Limb (tissue), 2 donors: ENCODE data around the gene ANKS1A.
A peak's percentile ranks its signal among the peaks of the same experiment; 100 is the strongest.

Experiments
- DNase-seq, 2 donors: peaks; one replicate each; pipeline ENCODE4 v3.0.0-alpha.2; 2016; ENCODE audit errors: extremely low spot score in 2 of 2

ANKS1A gene

DNA sequence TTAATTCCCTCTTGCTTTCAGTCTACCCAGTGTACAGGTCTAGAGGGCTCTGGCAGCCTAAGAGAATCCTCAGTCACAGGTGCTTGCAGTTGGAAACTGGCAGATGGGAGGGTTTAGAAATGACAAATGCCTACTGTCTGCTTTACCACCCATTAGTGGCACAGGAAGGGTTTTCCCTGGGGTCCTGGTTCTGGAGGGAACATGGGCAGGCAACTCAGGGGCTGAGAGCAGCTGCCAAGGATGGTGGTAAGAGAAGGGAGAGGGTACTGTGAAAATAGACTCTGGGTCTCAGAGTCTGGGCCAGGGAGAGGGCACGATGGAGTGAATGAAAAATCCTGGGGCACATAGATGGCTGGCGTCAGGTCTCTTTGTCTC is 148.6 kb downstream of the ANKS1A start:
- DNase-seq = no peak

DNA sequence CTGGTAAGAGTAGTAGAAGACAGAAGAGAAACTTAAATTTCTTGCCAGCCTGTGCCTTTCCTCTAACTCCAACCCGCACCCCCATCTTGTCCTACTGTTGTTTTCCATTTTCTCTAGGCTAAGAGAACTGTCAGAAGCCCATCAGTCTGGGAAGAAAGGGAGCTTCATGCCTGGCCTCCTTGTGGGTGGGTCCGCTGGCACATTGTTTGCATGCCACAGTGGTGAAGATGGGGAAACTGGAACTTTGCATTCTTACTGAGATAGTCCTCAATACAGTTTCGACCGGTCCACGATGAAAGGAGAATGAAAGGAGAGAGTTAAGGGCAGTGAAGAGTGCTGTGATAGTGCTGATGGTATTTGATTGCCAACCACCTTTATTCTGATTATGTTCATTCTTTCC is 149.0 kb downstream of the ANKS1A start:
- DNase-seq = no peak

- DNase-seq = no peak
Observed at GRCh38 chr6:35040398-35040797, 151.3 kb downstream of the ANKS1A start.

DNA sequence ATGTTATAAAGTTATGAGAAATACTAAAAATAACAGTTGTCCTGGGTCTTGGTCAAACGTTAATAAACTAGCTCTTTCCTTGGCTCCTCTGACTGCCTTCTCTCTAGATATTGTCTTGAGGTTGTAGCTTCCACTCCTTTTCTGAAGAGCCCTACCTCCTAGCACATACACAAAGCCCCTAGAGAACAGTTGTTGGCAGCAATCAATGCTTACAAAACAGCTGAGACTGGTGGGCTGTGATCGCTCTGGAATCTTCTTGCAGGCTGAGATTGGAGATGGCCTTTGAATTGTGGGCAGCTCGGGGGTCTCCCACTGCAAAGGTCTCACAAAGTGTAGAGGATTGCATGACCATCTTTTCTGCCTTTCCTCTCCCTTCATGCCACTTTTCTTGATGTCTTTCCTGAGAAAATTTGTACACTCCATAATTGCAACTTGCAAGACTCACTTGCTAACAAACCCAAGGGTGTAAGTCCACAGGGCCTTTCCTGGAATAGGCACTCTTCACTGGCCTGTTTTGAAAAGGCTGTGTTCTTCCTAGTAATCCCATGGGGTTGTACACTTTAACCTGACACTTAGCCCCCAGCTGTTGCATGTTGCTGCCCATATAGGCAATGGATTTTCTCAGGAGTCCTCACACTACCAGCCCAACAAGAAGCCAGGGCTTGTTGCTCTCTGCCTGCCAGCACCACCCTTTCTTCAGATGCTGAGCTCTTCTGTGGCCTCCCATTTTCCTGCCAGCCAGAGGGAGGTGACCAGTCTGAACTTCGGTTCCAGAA is 152.2 kb downstream of the ANKS1A start:
- DNase-seq = no peak

- no peak for DNase-seq
Observed at GRCh38 chr6:35042031-35042815, 153.2 kb downstream of the ANKS1A start.

- no peak for DNase-seq
Observed at GRCh38 chr6:35043381-35044130, 154.5 kb downstream of the ANKS1A start.

GRCh38 chr6:35044145-35044745 is 155.2 kb downstream of the ANKS1A start:
- DNase-seq = no peak

- DNase-seq = no peak
Observed at GRCh38 chr6:35044761-35045421, 155.8 kb downstream of the ANKS1A start.

GRCh38 chr6:35046103-35046502 is 157.0 kb downstream of the ANKS1A start:
- DNase-seq = no peak

DNA sequence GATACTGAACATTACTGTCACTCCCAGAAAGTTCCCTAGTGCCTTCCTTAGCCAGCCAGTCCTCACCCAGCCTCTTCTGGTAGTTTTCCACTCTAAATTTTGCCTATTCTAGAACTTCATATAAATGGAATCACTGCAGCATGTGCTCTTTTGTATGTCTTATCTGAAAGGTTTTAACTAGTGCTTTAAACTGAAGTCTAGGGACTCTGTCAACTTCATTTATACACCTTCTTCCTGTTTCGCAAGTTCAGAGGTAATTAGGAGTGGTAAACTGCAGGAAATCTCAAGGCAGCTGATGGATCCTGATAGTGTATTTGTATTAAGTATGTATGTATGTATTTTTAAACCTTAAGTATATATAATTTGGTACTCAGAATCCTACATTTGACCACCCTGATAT is 157.8 kb downstream of the ANKS1A start:
- no peak for DNase-seq

- DNase-seq = no peak
Observed at GRCh38 chr6:35047265-35048011, 158.4 kb downstream of the ANKS1A start.

DNA sequence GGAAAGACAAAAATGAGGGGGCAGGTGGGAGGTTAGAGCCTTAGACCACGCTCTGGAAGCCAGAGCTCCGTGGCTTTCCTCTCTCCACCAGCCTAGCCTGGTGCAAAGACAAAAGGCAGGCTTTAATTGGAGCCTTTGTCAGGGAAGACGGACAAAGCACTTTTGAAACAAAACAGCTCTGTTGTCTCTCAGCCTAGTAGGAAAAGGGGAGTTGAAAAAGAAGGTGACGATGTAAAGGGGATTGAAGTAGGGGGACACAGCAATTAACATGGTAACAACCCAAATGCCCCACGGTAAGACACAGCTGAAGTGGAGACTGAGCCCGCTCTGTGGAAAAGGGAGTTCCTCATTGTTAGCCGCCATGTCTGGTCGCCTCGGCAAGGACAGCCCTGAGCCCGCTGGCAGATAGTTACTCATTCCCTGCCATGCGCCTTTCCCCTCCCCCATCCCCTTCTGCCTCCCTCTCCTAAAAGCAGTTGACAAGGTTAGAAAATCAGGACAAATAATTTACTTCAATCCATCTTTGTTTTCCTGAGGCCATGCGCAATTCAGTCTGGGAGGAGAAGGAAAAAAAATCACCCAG is 159.1 kb downstream of the ANKS1A start:
- DNase-seq = peak in 1 of 2 donors; percentile 66

DNA sequence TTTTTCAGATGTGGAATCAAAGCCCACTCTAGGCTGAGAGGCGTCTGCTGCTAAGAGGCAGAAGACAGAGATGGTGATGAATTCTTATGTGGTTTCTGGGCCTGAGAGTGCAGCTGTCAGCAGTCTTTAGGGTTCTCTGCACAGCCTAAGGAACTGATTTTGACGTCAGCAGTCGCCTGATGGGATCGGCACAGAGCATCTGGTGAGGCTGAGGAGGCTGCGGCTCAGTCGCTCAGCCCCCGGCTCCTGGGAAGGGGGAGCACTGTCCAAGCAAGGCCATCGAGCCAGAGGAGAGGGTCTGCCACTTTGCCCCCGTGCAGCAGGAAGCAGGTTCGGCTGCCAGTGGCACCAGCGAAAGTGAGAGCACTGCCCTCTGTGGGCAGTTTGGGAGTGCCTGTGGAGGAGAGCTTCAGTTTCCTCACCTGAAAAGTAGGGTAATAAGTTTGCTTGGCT is 159.6 kb downstream of the ANKS1A start:
- DNase-seq = peak; percentile 71 to 72

DNA sequence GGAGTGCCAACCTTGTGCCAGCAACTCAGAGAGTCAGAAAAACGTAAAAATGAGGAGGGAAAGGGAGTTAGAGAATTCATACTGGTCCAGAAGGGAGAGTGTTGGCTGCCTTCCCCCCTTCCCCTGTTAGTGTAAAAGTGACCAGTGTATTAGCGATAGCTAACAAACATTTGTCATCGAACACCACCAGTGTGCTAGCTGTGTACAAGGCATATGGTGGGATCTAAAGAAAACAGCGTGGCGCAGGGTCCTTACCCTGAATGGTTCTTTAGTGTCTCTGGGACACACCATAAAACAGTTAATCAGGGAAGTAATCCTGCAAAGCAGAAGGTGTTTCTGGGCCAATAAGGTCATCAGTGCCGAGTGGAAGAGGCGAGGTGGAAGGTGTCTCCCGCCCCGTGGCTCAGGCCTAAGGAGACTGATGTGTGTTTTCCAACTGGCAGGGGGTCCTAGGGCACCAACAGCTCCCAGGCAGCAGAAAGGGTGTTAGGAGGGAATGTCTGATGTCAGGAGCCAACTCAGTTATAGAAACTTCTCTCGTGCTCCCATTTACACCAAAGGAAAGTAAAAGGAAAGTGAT is 160.2 kb downstream of the ANKS1A start:
- DNase-seq = no peak

DNA sequence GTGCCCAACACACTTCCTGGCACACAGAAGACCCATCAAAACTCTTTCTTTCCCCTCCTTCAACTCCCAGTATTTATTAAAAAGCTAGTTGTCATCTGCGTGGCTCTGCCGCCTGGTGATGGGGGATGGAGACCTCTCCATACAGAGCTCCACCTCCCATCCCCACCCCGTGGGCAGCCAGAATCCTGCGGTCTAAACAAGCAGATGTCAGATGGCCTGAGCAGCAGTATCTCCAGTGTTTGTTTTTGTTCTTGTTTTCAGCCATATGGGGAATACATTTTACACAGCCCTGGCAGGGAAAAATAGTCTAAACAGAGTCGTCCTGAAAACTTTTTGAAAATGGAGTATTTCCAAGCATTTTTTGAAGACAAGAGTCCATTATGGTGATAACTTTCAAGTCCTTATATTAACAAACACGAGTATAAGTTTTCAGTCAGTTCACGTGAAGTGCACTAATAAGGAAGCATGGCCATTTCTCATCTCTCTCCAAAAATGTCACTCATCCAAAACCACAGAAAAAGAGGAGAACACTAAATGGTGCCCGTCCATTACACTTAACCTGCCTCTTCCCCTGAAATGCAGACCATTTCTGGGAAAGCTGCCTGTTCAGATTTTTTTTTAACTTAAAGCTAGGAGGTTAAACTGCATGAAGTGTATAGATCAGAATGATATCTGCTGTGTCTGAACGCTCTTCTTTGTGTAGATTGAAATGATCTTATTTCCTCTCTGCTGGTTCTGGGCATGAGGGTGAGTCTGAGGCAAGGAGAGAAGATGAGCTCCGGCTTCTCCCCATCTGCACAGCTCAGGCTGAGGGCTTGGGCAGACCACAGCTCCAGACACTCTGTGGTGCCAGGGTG is 161.1 kb downstream of the ANKS1A start:
- DNase-seq = peak; percentile 66 to 74

DNA sequence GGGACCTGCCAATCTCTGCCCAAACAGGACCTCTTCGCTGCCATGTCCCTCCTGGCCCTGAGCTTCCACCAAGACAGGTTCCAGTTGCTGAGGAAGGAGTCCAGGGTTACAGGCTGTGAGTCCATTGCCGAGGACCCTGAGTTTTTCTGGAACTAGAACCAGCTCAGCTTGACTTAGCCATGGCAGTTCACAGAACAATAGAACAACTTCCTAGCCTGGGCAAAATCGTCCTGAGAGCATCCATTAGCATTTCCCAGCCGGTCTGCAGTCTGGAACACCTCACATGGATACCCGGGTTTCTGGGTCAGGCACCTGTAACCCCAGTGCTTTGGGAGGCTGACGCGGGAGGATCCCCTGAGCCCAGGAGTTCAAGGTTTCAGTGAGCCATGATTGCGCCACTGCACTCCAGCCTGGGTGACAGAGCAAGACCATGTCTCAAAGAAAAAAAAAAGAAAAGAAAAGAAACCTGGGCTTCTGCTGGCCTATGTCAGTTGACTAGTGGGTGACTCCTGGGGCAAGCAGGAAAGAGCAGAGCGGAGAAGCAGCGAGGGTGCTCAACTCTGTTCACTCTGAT is 161.8 kb downstream of the ANKS1A start:
- DNase-seq = no peak

DNA sequence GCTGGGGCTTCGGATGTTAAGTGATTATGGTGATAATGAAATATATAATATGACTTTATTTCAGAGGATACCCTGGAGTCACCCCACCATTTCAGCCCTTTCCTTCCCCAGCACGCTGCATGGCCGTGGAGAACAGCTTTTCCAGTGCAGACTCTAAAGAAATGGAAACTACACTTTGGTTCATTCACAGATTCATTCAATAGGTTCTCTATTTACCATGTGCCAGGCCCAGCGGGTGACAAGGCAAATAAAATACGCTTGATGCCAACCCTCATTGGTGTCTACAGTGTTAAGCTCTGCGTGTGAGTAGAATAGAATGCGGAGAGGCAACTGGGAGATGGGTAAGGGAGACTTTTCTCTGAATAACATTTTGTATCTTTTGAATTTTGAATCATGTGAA is 162.3 kb downstream of the ANKS1A start:
- no peak for DNase-seq

GRCh38 chr6:35051997-35052583 is 163.0 kb downstream of the ANKS1A start:
- no peak for DNase-seq
